ENCODE results near the gene SHROOM2.
A peak's percentile ranks its signal among the peaks of the same experiment; 100 is the strongest.

SHROOM2 gene

DNA sequence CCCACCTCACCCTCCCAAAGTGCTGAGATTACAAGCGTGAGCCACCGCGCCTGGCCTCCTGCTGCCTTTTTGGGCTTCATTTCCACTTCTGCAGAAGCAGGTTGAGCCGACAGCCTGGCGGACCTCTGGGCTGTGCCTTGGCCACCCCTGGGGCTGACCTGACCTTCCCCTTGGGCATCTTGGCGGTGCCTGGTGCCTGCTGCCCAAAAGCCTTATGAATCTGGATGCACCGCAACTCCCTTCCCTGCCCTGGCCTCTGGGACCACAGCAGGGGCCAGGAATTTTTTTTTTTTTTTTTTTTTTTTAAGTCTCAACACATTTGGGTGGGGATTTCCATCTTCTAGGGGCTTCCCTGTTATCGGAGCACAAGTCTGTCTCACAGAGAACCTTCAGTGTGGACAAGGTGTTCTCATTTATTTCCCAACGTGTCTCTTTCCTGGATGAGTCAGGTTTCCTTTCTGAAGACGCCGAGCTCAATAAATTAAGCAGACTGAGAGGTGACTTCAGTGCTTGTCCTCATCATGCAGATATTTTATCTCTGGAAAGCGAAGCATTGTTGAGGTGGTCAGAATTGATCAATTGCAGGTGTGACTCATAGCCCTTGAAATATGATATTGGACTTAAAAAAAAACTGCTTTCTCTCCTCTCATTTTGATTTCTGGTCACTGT lies 79.7 kb downstream of the SHROOM2 start:
- no peak for DNase-seq (ENCODE audit: low read depth)

DNA sequence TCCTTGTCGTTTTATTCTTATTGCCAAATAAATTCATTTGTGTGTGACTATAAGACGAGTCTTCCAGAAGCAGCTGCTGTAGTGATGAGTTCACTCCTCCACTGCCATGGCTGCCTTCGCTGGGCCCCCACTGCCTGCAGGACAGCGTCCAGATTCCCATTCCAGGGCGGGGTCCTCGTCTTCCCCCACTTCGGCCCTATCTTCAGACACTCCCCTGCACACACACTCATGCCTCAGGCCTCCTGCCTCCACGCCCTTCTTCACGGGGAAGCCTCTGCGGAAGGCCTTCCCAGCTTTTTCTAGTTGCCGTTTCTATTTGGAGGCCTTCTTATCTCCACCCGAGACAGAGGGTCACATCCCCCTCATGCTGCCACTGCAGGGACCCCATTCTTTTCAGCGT lies 80.4 kb downstream of the SHROOM2 start:
- DNase-seq (ENCODE audit: low read depth) = no peak

GRCh38 chrX:9867226-9867625 lies 81.0 kb downstream of the SHROOM2 start:
- no peak for DNase-seq (ENCODE audit: low read depth)

DNA sequence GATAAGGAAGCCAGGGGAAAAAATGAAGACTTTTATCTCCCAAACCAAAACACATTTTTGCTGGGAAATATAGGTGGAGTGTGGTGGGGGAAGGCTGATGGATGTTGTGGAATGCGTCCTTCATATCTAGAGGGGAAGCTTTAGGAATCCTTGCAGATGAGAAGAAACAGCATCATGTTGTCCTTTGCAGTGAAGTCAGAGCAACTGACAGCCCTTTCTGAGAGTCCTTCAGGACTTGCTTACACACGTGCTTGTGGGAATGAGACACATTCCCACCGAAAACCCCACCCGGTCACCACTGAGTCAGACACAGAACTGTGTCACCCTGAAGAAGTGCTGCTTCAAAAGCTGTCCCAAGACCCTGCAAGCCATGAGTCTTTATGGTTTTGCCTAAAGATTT lies 81.5 kb downstream of the SHROOM2 start:
- DNase-seq (ENCODE audit: low read depth) = no peak

DNA sequence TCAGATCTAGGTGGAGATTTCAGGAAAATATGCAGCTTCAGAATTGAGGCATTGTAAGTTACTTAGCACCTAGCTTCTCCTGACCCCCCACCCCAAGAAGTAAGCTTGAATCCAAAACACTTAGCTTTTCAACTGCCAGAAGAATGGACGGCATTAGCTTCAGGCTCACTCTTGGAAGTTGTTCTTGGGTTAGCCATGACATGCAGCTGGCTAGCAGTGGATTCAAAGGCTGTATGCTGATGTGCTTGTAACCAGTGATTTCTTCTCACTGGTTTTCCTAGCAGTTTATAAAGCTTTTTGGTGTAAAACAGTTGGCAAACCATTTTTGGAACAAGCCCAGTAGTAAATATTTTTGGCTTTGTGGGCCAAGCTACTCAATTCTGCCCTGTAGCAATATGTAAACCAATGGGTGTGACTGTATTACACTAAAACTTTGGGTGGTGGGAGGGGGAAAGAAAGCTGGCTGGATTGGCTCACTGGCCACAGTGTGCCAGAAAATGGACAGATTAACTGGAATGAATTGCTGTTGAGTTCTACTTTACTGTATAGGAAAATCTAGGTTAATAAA lies 85.6 kb downstream of the SHROOM2 start:
- no peak for DNase-seq (ENCODE audit: low read depth)

DNA sequence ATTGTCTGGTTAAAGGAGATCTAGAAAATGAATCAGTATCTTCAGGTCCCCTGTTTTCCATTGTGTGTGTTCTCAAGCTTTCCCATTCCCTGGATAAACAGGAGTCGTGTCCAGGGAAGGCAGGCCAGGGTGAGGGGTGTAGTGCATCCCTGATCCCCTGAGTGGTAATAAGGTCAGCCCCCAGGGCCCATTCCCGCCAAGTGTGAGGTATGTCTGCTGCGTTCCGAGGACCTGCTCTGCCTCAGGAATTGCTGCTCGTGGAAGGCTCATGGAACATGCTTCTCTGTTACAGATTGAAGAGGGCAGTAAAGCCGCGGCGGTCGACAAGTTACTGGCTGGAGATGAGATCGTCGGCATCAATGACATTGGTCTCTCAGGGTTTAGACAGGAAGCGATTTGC lies 87.1 kb downstream of the SHROOM2 start:
- no peak for DNase-seq (ENCODE audit: low read depth)

- peak; percentile 2 for DNase-seq (ENCODE audit: low read depth)
Observed at GRCh38 chrX:9873952-9874351, 87.7 kb downstream of the SHROOM2 start.

DNA sequence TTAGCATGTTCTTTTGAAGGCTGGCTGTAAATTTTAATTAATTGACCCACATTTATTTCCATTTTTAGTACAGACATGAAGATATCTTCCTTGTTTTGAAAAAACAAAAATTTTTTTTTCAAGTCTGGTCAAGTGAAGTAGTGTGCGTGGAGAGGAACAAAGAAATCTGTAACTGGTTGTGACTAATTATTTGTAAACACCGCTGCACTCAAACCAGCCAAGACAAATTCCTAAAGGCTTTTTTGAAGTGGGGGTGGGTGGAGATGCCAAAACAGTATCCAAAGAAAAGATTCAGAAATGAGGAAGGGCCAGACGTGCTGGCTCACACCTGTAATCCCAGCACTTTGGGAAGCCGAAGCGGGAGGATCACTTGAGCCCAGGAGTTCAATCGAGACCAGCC lies 88.3 kb downstream of the SHROOM2 start:
- no peak for DNase-seq (ENCODE audit: low read depth)

DNA sequence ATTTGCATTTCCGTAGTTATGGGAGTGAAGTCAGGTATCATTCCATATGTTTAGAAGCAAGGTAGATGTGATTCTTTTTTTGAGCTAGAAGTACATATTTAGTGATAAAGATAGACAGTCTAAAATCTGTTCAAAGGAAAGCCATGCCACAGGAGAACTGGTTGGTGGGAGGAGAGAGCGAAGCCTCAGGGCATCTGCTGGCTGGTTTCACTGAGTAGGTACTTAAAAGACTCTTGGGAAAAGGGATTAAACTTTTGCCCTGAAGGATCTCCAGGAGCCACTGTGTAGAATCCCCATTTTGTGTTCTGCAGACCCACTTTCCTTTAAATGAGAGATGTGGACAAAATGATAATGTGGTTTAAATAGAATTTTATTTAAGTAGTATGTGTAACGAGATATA lies 89.6 kb downstream of the SHROOM2 start:
- DNase-seq (ENCODE audit: low read depth) = no peak

DNA sequence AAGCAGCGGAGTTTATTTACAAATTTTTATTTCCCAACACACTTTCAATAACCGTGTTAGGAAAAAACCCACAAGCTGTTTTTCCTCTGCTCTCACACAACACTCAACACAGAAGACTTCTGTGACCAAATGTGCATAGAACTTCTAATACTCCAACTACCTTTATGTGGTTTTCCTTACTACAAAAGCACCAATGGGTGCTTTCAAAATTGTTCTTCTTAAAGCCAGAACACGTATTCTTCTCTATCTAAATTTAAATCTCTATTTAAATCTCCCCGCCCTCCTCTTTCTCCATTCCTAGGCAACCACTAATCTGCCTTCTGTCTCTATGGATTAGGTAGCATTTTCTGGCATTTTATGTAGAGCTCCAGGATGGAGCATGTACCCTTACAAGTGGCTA lies 90.0 kb downstream of the SHROOM2 start:
- DNase-seq (ENCODE audit: low read depth) = no peak

GRCh38 chrX:9878146-9878820 lies 92.1 kb downstream of the SHROOM2 start:
- no peak for DNase-seq (ENCODE audit: low read depth)

DNA sequence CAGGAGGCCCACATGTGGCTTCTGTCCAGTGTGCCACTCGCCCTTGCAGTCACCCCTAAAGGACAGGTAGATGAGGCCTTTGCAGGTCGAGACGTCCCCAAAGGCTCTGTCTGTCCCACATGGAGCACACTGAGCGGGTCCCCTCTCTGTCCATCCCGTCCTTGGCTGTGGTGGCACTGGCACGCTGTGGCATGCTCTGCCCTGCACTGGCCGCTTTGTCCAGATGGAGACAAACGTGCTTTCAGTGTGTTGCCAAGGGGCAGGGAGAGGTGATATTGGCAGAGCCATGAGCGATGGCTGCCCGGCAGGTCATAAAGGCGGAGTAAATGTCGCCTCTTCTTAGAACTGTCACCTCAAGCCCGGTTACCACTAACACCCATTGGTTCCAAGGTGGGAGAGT lies 94.0 kb downstream of the SHROOM2 start:
- no peak for DNase-seq (ENCODE audit: low read depth)

DNA sequence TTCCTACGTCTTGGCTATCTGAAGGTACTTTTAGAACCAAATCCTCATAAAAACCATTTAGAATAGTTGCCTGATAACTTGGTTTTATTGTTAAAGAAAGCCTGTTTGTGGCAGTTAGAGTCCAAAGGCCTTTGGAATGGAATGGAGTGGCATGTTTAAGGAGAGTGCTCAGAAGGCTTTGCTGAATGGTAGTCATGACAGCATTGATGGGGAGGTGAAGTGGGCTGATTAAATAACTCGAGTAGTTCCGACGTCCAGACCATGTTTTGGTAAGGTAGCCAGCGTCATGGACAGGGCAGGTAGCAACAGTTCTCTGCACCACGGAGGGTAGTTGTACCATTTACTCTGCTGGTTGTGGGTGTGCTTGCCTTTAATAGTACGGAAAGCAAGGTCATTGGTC lies 94.6 kb downstream of the SHROOM2 start:
- no peak for DNase-seq (ENCODE audit: low read depth)

DNA sequence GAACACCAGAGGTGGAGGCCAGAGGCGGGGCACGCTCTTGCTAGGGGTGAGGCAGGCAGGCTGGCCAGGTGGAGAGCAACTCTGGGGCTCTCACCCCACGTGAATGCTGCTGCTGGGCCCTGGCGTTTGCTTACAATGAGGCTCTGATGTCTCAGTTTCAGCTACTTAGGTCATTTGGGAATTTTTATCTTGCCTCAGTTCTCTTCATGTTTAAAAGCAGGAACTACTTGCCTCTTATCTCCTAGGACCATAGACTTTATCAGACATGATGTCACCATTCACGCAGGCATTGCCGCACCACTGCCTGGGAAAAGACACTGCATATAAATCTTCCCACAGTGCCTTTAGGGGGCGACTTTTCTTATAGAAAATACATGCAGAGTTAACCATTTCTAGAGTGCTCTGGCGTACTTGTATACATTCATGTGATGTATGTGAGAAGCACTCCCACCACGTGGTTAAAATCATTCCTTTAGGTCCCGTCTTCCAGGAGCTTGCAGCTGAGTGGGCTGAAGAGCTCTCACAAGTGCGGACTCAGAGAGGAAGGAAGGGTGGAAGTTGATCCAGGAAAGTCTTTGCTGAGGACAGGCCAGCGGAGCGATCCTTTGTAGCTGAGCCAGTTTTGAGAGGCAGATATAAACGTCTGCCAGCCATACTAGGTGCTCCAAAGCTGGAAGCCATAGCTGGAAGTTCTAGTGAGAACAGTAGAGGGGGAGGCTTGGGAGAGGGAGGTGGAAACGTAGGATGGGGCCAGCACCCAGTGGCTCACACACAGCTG lies 96.6 kb downstream of the SHROOM2 start:
- no peak for DNase-seq (ENCODE audit: low read depth)

GRCh38 chrX:9884031-9884779 lies 98.0 kb downstream of the SHROOM2 start:
- DNase-seq (ENCODE audit: low read depth) = no peak

GRCh38 chrX:9885150-9885549 lies 98.9 kb downstream of the SHROOM2 start:
- peak; percentile 42 for DNase-seq (ENCODE audit: low read depth)

DNA sequence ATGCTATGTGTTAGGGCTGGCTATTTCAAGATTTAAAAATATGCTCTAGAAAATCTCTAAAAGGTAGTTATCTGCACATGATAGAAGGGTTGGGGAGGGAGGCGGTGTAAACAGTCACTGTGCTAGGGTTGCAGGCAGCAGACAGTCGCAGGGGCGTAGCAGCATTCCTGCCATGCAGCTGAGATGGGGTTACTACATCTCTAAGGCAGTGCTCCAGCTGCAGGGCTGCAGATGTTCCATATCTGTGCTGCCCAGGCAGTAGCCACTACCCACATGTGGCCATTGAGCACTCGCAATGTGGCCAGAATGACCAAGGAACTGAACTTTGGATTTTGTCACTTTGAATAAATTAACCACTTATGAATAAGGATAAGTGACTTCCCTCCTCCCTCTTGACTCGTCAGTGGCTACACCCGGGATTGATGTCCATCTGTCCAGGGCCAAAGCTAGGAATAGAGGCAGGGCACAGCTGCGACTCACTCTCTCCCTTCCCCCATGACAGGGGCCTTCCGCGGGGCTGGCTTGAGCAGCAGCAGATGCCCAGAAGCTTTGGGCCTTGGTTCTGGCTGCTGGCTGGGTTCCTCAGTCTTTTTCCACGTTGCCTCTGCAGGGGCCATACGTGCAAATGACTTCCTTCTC lies 101.5 kb downstream of the SHROOM2 start:
- DNase-seq (ENCODE audit: low read depth) = no peak

DNA sequence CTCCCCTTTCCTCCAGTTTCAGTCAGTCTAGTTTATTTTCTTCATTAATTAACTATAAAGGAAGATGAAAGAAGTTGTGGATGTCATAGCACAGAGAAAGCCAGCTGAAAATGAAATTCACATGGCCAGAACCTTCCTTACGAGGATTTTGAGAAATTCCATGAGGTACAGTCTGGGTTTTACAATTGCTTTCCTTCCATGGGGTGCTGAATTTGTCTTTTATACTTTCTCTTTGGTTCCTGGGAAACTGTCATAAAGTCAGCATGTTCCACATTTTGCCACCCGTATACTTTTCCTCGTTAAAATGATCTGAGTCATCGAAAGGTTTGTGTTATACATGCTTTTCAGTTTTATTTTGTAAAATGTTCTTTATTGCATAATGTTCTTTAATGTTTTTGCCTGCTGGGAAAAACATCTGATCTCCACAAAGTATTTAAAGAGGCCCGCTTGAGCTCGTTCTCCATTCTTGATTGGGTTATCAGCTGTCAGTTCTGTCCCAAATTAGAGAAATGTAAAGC lies 102.8 kb downstream of the SHROOM2 start:
- no peak for DNase-seq (ENCODE audit: low read depth)

DNA sequence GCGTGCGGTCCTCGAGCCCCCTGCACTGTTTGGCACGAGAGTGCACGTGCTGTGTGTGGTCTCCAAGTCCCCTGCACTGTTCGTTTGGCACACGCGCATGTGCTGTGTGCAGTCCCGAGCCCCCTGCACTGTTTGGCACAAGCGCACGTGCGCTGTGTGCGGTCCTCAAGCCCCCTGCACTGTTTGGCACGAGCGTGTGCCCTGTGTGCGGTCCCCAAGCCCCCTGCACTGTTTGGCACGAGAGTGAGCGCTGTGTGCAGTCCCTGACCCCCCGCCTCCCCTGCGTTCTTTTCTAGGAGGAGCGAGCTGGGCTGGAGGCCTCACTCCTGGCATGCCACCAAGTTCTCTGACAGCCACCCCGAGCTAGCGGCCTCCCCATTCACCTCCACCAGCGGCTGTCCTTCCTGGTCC lies 104.5 kb downstream of the SHROOM2 start:
- DNase-seq (ENCODE audit: low read depth) = no peak

DNA sequence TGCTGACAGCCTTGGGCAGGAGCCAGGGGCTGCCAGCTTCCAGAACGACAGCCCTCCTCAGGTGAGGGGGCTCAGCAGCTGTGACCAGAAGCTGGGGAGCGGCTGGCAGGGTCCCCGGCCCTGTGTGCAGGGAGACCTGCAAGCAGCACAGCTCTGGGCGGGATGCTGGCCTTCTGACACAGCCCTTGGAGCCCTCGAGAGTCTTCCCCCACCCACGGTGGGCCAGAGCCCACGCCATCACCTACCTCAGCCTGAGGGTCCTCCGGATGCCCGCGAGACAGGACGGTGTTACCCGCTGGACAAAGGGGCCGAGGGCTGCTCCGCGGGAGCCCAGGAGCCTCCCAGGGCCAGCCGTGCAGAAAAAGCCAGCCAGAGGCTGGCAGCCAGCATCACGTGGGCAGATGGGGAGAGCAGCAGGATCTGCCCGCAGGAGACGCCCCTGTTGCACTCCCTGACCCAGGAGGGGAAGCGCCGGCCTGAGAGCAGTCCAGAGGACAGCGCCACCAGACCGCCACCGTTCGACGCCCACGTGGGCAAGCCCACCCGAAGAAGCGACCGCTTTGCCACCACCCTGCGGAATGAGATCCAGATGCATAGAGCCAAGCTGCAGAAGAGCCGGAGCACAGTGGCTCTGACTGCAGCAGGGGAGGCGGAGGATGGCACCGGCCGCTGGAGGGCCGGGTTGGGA lies 109.1 kb downstream of the SHROOM2 start:
- no peak for DNase-seq (ENCODE audit: low read depth)

- DNase-seq (ENCODE audit: low read depth) = no peak
Observed at GRCh38 chrX:9897761-9898161, 111.5 kb downstream of the SHROOM2 start.

Data from stimulated activated CD8-positive, alpha-beta memory T cell treated with anti-CD3 and anti-CD28 coated beads, Interleukin-4, amount 100 ng/mL, for 24 hours (primary cell).